Fibroblast of lung (primary cell): ENCODE measurements around the gene MICAL3.

Experiments
- CTCF ChIP-seq, 2 donors: IDR thresholded peaks in 1 of 2; conservative IDR thresholded peaks in 1 of 2; 1 replicate in 1 of 2; 2 replicates in 1 of 2; pipeline ENCODE4 v1.5.1; 2011 to 2012; ENCODE audit warnings: low read length in 2 of 2, control low read depth in 1 of 2, inconsistent platforms in 1 of 2, low read depth in 1 of 2, mild to moderate bottlenecking in 1 of 2
- EZH2 ChIP-seq: IDR thresholded peaks from 2 replicates; pipeline ENCODE4 v1.5.1; 2012; ENCODE audit warnings: low read length, control low read depth, mild to moderate bottlenecking; ENCODE audit errors: missing control alignments

- TF ChIP-seq EZH2: no peak
- TF ChIP-seq CTCF (conservative IDR thresholded peaks at IDR 0.05 in 1 of 2, IDR thresholded peaks at IDR 0.05 in 1 of 2; ENCODE audit: low read depth in 1 of 2, low read length in 2 of 2): no peak
Measured at GRCh38 chr22:17880468-17880867, 143.9 kb downstream of the MICAL3 start.
